ENCODE measurements around the gene KLRD1.
"Not testable (repeated sequence)": the region's sequence is repeated elsewhere in the genome, so short reads cannot be mapped to it uniquely, and the experiment has no call there.

KLRD1 gene

GRCh38 chr12:10293151-10293550 is 14.5 kb upstream of the KLRD1 start:
- no peaks in the 10 kb centered on the region for H3K9me3 ChIP-seq (ENCODE audit: control insufficient read depth in 2 of 2, low read length in 2 of 2)

GRCh38 chr12:10293570-10294227 is 14.0 kb upstream of the KLRD1 start:
- H3K27me3 ChIP-seq (ENCODE audit: control insufficient read depth in 1 of 2, insufficient read depth in 2 of 2, low read length in 2 of 2) = no peaks in the 10 kb centered on the region
- H3K4me3 ChIP-seq (ENCODE audit: low read length in 2 of 2) = no peak overlapping the region
- H3K9ac ChIP-seq (ENCODE audit: low read length in 2 of 2) = no peak overlapping the region
- H3K4me1 ChIP-seq (ENCODE audit: control insufficient read depth, insufficient read depth, low read length) = no peaks in the 10 kb centered on the region
- H3K9me3 ChIP-seq (ENCODE audit: control insufficient read depth in 2 of 2, low read length in 2 of 2) = no peaks in the 10 kb centered on the region
- no peak overlapping the region for H3K27ac ChIP-seq (ENCODE audit: low read length)
- no peaks in the 10 kb centered on the region for H3K36me3 ChIP-seq (ENCODE audit: control insufficient read depth in 2 of 2, insufficient read depth in 2 of 2, low read length in 2 of 2)

More at GRCh38 chr12:10293151-10293550, 14.5 kb upstream of the KLRD1 start:
- no peak overlapping the region for H3K4me3 ChIP-seq (ENCODE audit: low read length in 2 of 2)
- H3K36me3 ChIP-seq (ENCODE audit: control insufficient read depth in 2 of 2, insufficient read depth in 2 of 2, low read length in 2 of 2) = no peaks in the 10 kb centered on the region
- no peaks in the 10 kb centered on the region for H3K4me1 ChIP-seq (ENCODE audit: control insufficient read depth, insufficient read depth, low read length)
- no peak overlapping the region for H3K27ac ChIP-seq (ENCODE audit: low read length)
- no peaks in the 10 kb centered on the region for H3K27me3 ChIP-seq (ENCODE audit: control insufficient read depth in 1 of 2, insufficient read depth in 2 of 2, low read length in 2 of 2)
- no peak overlapping the region for H3K9ac ChIP-seq (ENCODE audit: low read length in 2 of 2)

GRCh38 chr12:10301103-10301502 is 6.6 kb upstream of the KLRD1 start:
- no peak overlapping the region for H3K27ac ChIP-seq (ENCODE audit: low read length)
- H3K4me1 ChIP-seq (ENCODE audit: control insufficient read depth, insufficient read depth, low read length) = no peaks in the 10 kb centered on the region
- H3K4me3 ChIP-seq (ENCODE audit: low read length in 2 of 2) = no peak overlapping the region
- no peaks in the 10 kb centered on the region for H3K27me3 ChIP-seq (ENCODE audit: control insufficient read depth in 1 of 2, insufficient read depth in 2 of 2, low read length in 2 of 2)
- no peak overlapping the region for H3K9ac ChIP-seq (ENCODE audit: low read length in 2 of 2)
- H3K9me3 ChIP-seq (ENCODE audit: control insufficient read depth in 2 of 2, low read length in 2 of 2) = peaks cover 0 to 4% of the 10 kb centered on the region in 2 donors
- no peaks in the 10 kb centered on the region for H3K36me3 ChIP-seq (ENCODE audit: control insufficient read depth in 2 of 2, insufficient read depth in 2 of 2, low read length in 2 of 2)

GRCh38 chr12:10304161-10304574 is 3.5 kb upstream of the KLRD1 start:
- Histone ChIP-seq H3K9ac (ENCODE audit: low read length in 2 of 2) (no peak overlapping the region), H3K9me3 (ENCODE audit: control insufficient read depth in 2 of 2, low read length in 2 of 2) (peaks cover 0 to 4% of the 10 kb centered on the region in 2 donors), H3K36me3 (ENCODE audit: control insufficient read depth in 2 of 2, insufficient read depth in 2 of 2, low read length in 2 of 2) (no peaks in the 10 kb centered on the region), H3K4me3 (ENCODE audit: low read length in 2 of 2) (no peak overlapping the region), H3K27ac (ENCODE audit: low read length) (no peak overlapping the region), H3K27me3 (ENCODE audit: control insufficient read depth in 1 of 2, insufficient read depth in 2 of 2, low read length in 2 of 2) (no peaks in the 10 kb centered on the region), H3K4me1 (ENCODE audit: control insufficient read depth, insufficient read depth, low read length) (no peaks in the 10 kb centered on the region)

GRCh38 chr12:10305411-10305810 is 2.3 kb upstream of the KLRD1 start:
- no peak overlapping the region for H3K27ac ChIP-seq (ENCODE audit: low read length)
- no peak overlapping the region for H3K4me3 ChIP-seq (ENCODE audit: low read length in 2 of 2)
- no peaks in the 10 kb centered on the region for H3K27me3 ChIP-seq (ENCODE audit: control insufficient read depth in 1 of 2, insufficient read depth in 2 of 2, low read length in 2 of 2)
- H3K4me1 ChIP-seq (ENCODE audit: control insufficient read depth, insufficient read depth, low read length) = no peaks in the 10 kb centered on the region
- peaks cover 0 to 4% of the 10 kb centered on the region in 2 donors for H3K9me3 ChIP-seq (ENCODE audit: control insufficient read depth in 2 of 2, low read length in 2 of 2)
- no peak overlapping the region for H3K9ac ChIP-seq (ENCODE audit: low read length in 2 of 2)
- H3K36me3 ChIP-seq (ENCODE audit: control insufficient read depth in 2 of 2, insufficient read depth in 2 of 2, low read length in 2 of 2) = no peaks in the 10 kb centered on the region

- H3K36me3 ChIP-seq (ENCODE audit: control insufficient read depth in 2 of 2, insufficient read depth in 2 of 2, low read length in 2 of 2) = no peaks in the 10 kb centered on the region
- no peaks in the 10 kb centered on the region for H3K27me3 ChIP-seq (ENCODE audit: control insufficient read depth in 1 of 2, insufficient read depth in 2 of 2, low read length in 2 of 2)
- no peak overlapping the region for H3K27ac ChIP-seq (ENCODE audit: low read length)
- H3K9ac ChIP-seq (ENCODE audit: low read length in 2 of 2) = no peak overlapping the region
- no peaks in the 10 kb centered on the region for H3K4me1 ChIP-seq (ENCODE audit: control insufficient read depth, insufficient read depth, low read length)
- H3K4me3 ChIP-seq (ENCODE audit: low read length in 2 of 2) = no peak overlapping the region
- H3K9me3 ChIP-seq (ENCODE audit: control insufficient read depth in 2 of 2, low read length in 2 of 2) = no peaks in the 10 kb centered on the region
Measured at GRCh38 chr12:10310926-10311720, 3.5 kb downstream of the KLRD1 start.

GRCh38 chr12:10319388-10319787 is 11.7 kb downstream of the KLRD1 start:
- Histone ChIP-seq H3K4me1 (ENCODE audit: control insufficient read depth, insufficient read depth, low read length) (no peaks in the 10 kb centered on the region), H3K9me3 (ENCODE audit: control insufficient read depth in 2 of 2, low read length in 2 of 2) (no peaks in the 10 kb centered on the region), H3K27me3 (ENCODE audit: control insufficient read depth in 1 of 2, insufficient read depth in 2 of 2, low read length in 2 of 2) (no peaks in the 10 kb centered on the region), H3K4me3 (ENCODE audit: low read length in 2 of 2) (no peak overlapping the region), H3K9ac (ENCODE audit: low read length in 2 of 2) (no peak overlapping the region), H3K27ac (ENCODE audit: low read length) (no peak overlapping the region), H3K36me3 (ENCODE audit: control insufficient read depth in 2 of 2, insufficient read depth in 2 of 2, low read length in 2 of 2) (no peaks in the 10 kb centered on the region)

- no peaks in the 10 kb centered on the region for H3K36me3 ChIP-seq (ENCODE audit: control insufficient read depth in 2 of 2, insufficient read depth in 2 of 2, low read length in 2 of 2)
- no peak overlapping the region for H3K4me3 ChIP-seq (ENCODE audit: low read length in 2 of 2)
- no peaks in the 10 kb centered on the region for H3K27me3 ChIP-seq (ENCODE audit: control insufficient read depth in 1 of 2, insufficient read depth in 2 of 2, low read length in 2 of 2)
- no peaks in the 10 kb centered on the region for H3K9me3 ChIP-seq (ENCODE audit: control insufficient read depth in 2 of 2, low read length in 2 of 2)
- no peaks in the 10 kb centered on the region for H3K4me1 ChIP-seq (ENCODE audit: control insufficient read depth, insufficient read depth, low read length)
- H3K9ac ChIP-seq (ENCODE audit: low read length in 2 of 2) = no peak overlapping the region
- no peak overlapping the region for H3K27ac ChIP-seq (ENCODE audit: low read length)
Measured at GRCh38 chr12:10320643-10321042, 13.0 kb downstream of the KLRD1 start.

- not testable (repeated sequence) for H3K9me3 ChIP-seq (ENCODE audit: control insufficient read depth in 2 of 2, low read length in 2 of 2); H3K27ac ChIP-seq (ENCODE audit: low read length); H3K27me3 ChIP-seq (ENCODE audit: control insufficient read depth in 1 of 2, insufficient read depth in 2 of 2, low read length in 2 of 2); H3K4me3 ChIP-seq (ENCODE audit: low read length in 2 of 2); H3K9ac ChIP-seq (ENCODE audit: low read length in 2 of 2); H3K4me1 ChIP-seq (ENCODE audit: control insufficient read depth, insufficient read depth, low read length); H3K36me3 ChIP-seq (ENCODE audit: control insufficient read depth in 2 of 2, insufficient read depth in 2 of 2, low read length in 2 of 2)
Measured at GRCh38 chr12:10328691-10329090, 21.0 kb downstream of the KLRD1 start.

GRCh38 chr12:10331642-10332239 is 24.1 kb downstream of the KLRD1 start:
- Histone ChIP-seq H3K4me1 (ENCODE audit: control insufficient read depth, insufficient read depth, low read length) (no peaks in the 10 kb centered on the region), H3K4me3 (ENCODE audit: low read length in 2 of 2) (no peak overlapping the region), H3K27me3 (ENCODE audit: control insufficient read depth in 1 of 2, insufficient read depth in 2 of 2, low read length in 2 of 2) (no peaks in the 10 kb centered on the region), H3K27ac (ENCODE audit: low read length) (no peak overlapping the region), H3K36me3 (ENCODE audit: control insufficient read depth in 2 of 2, insufficient read depth in 2 of 2, low read length in 2 of 2) (no peaks in the 10 kb centered on the region), H3K9ac (ENCODE audit: low read length in 2 of 2) (no peak overlapping the region), H3K9me3 (ENCODE audit: control insufficient read depth in 2 of 2, low read length in 2 of 2) (no peaks in the 10 kb centered on the region)

- not testable (repeated sequence) for H3K9me3 ChIP-seq (ENCODE audit: control insufficient read depth in 2 of 2, low read length in 2 of 2); H3K36me3 ChIP-seq (ENCODE audit: control insufficient read depth in 2 of 2, insufficient read depth in 2 of 2, low read length in 2 of 2); H3K27me3 ChIP-seq (ENCODE audit: control insufficient read depth in 1 of 2, insufficient read depth in 2 of 2, low read length in 2 of 2); H3K9ac ChIP-seq (ENCODE audit: low read length in 2 of 2); H3K27ac ChIP-seq (ENCODE audit: low read length); H3K4me3 ChIP-seq (ENCODE audit: low read length in 2 of 2); H3K4me1 ChIP-seq (ENCODE audit: control insufficient read depth, insufficient read depth, low read length)
Measured at GRCh38 chr12:10336196-10336595, 28.5 kb downstream of the KLRD1 start.
